ENCODE data around the gene LRRC56.

Gene LRRC56

DNA sequence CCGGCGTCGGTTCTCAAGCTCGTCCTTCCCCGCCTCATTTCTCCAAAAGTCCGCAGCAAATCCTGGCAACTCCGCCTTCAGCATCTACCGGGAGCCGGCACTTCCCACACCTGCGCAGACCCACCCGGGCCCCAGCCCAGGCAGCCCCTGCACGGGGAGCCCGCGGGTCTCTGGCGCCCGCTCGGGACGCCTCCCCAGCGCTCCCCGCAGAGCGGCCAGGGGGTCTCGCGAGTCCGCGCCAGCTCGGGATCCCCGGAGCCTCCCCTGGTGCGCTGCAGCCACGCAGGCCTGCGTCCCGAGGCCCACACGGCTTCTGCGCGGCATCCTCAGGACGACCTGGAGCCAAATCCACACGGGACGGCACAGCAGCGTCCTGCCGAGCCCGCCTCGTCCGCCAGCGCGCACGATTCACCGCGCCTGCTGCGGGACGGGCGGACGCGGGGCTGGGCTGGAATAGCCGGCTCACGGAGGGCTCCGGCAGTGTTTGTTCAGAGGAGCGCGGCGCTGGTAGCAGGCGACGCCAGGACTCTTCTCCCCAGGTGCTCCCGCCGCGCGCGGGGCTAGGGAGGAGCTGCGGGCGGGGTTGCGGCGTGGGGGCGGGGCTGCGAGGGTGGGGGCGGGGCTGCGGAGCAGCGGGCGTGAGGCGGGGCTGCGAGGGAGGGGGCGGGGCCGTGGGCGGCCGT, 38.1 kb downstream of the LRRC56 start:
- no peak for DNase-seq (ENCODE audit: low spot score)

- DNase-seq (ENCODE audit: low spot score): peak; percentile 99
These were observed 38.9 kb downstream of the LRRC56 start, which contains the start of gene PHRF1 for GRCh38 chr11:575996-576768. TSS of gene PHRF1 (plus strand) at chr11:576470. CDS start at chr11:581513, 5,043 bp downstream.

- no peak for DNase-seq (ENCODE audit: low spot score)
These were observed 39.7 kb downstream of the LRRC56 start for GRCh38 chr11:576811-577610.

DNA sequence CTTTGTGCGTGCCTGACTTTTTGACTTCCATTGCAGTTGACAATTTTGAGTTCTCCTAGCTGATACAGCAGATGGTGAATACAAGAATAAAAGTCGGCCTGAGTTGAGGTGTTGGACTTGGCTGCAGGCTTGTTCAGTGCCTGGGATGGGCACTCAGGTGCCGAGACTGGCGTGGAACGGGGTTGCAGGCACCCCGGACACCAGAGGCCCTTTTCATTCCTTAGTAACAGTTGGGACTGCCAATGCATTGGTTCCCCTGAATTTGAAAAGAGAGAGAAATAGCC, 40.2 kb downstream of the LRRC56 start:
- DNase-seq (ENCODE audit: low spot score): no peak

- DNase-seq (ENCODE audit: low spot score): no peak
These were observed 41.1 kb downstream of the LRRC56 start for GRCh38 chr11:578276-579035.

GRCh38 chr11:579830-580601, 42.7 kb downstream of the LRRC56 start:
- DNase-seq (ENCODE audit: low spot score): no peak

DNA sequence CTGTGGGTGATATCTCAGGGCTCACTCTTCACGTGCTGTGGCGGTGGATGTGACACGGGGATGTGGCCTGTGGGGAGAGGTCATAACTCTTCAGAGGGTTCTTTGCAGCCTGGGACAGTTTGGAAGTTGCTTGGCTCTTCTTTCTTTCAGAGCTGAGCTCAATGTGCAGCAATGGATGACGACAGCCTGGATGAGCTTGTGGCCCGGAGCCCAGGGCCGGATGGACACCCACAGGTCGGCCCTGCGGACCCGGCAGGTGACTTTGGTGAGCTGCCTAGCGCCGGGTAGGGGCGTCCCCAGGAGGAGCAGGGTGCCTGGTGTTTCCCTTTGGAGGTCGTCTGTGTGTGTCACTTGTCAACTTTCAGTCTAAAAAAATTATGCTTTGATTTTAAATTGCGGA, 44.0 kb downstream of the LRRC56 start:
- no peak for DNase-seq (ENCODE audit: low spot score)

GRCh38 chr11:581752-582151, 44.4 kb downstream of the LRRC56 start:
- DNase-seq (ENCODE audit: low spot score): no peak

GRCh38 chr11:584287-584686, 47.0 kb downstream of the LRRC56 start:
- DNase-seq (ENCODE audit: low spot score): no peak

DNA sequence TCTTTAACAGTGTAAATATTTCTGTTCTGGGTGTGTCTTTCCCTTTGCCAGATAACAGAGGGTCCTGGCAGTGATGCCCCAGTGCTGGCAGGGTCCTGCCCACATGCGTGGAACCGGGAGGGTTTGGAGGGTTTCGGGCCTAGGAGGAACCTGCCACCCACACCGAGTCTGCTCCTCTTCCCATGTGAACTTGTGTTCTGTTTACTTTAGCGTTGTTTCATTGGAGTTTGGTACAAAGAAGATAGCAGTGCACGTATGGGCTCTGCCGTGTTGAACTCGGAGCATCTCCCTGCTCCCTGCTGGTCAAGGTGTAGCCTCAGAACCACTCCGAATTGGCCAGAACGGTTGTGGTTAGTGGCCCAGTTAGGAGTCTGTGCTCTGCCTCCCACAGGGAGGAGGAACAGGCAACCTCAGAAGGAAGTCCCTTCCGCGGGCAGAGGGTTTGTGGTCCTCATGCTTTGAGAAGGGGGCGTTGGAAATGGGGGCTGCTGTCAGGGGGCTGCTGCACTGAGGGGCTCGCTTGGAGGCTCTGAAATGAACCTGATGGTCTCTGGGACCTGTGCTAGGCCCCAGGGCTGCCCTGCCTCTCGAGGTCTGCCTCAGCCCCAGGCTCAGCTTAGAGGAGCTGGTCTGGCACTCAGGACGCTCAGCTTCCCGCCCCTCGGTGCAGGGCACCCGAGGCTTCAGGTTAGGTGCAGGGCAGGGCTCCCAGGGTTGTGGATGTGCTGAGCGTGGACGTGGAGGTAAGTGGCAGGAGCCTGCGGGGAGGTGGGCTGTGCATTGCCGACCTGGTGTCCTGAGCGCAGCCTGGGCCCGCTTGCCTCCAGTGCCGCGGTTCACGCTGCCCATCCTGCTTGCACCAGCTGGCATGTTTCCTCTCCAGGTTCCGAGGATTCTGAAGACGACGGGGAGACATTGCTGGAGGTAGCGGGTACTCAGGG, 49.3 kb downstream of the LRRC56 start:
- no peak for DNase-seq (ENCODE audit: low spot score)

DNA sequence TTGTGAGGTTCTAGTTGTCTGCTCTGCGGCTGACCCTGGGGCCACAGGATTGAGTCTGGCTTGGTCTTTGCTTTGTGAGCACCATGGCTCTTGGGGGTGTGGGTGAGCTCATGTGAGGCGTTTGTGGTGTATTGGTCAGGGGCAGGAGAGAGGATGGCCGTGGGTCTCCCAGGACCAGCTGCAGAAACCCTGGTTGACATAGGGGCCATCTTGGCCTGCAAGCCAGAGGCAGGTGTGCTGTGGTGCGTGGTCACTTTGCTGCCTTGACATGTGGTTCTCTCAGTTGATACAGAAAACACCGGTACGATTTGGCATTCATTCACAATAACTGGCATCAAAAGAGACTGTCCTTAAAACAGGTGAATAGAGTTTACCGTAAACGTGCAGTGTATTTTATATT, 50.2 kb downstream of the LRRC56 start:
- no peak for DNase-seq (ENCODE audit: low spot score)

DNA sequence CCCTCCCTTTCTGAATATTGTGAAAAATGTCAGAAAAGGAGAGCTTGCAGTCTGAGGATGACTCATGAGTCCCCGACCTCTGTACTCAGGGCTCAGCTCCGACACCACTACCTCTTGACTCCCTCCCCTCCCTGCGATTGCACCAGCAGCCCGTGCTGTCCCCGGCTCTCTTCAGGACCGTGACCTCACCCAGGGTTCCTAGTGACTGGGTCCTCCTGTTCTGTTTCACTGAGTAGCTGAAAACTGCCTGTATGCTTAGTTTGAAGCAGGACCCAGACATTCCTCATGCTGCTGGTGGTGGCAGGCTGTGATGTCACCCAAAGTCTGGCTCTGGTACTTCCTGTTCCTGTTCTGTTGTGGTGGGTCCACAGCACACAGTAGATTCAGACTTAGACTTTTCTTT, 50.7 kb downstream of the LRRC56 start:
- DNase-seq (ENCODE audit: low spot score): no peak

DNA sequence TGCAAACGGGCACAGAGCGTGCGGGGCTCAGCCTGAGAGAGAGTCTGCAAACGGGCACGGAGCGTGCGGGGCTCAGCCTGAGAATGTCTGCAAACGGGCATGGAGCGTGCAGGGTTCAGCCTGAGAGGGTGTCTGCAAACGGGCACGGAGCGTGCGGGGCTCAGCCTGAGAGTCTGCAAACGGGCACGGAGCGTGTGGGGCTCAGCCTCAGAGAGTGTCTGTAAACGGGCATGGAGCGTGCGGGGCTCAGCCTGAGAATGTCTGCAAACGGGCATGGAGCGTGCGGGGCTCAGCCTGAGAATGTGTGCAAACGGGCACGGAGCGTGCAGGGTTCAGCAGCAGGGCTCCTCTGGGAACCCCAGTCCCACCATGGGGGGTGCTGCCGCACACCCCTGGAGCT, 52.5 kb downstream of the LRRC56 start:
- no peak for DNase-seq (ENCODE audit: low spot score)

GRCh38 chr11:590997-591396, 53.7 kb downstream of the LRRC56 start:
- DNase-seq (ENCODE audit: low spot score): no peak

DNA sequence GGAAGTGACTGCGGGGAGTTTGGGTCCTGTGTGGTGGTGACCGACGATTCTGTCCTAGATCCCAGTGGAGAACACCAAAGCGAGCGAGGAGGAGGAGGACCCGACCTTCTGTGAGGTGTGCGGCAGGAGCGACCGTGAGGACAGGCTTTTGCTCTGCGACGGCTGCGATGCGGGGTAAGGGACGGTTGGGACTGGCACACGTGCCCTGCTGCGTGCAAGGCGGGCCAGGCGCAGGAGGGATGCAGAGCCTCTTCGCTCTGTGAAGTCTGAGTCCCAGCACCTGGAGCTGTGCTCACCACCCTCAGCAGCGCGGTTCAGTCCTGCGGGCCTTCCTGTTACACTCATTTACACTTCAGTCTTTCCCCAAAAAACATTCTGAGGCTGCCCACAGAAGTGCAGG, 55.2 kb downstream of the LRRC56 start:
- no peak for DNase-seq (ENCODE audit: low spot score)

DNA sequence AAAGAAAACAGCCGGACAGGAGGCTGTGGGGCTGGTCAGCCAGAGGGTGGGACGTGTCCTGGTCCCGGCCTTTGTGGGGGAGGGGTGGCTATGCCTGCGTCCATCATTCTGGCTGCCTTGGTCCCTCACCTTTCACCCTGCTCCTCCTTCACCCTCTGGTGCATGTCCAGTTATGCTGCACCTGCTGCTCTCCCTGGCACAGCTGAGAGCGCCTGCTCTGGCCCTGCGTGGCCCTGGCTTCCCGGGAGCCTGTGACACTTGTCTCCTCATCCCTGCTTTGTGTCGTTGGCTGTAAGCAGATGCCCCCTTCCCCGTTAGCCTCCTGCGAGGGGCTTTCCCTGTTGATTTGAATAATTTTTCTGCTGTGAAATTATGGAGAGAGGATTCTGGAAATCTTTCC, 55.6 kb downstream of the LRRC56 start:
- no peak for DNase-seq (ENCODE audit: low spot score)

GRCh38 chr11:593347-593746, 56.0 kb downstream of the LRRC56 start:
- DNase-seq (ENCODE audit: low spot score): no peak

GRCh38 chr11:595400-595799, 58.1 kb downstream of the LRRC56 start:
- no peak for DNase-seq (ENCODE audit: low spot score)

DNA sequence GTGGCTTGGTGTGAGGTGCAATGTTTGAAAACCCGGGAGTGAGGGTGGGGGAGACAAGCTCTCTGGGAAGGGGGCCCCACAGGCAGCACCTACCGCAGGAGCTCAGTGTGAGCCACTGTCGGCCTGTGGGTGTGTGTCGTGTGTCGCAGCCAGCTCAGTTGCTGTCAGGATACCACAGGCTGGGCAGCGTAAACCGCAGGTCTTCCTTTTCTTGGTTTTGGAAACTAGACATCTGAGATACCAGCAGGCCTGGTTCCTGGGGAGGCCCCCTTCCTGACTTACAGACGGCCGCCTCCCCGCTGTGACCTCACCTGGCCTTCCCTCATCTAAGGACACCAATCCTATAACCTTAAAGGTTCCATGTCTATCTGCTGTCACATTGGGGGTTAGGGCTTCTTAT, 59.0 kb downstream of the LRRC56 start:
- no peak for DNase-seq (ENCODE audit: low spot score)

GRCh38 chr11:597166-597725, 59.9 kb downstream of the LRRC56 start:
- DNase-seq (ENCODE audit: low spot score): no peak

Data from left forelimb (tissue), 1 donor.